NCI-H146 (cell line): Measurements from ENCODE around the gene PLXDC1.

ENCODE experiments used
- DNase-seq: peaks from one replicate; lab custom pipeline; 2025; lab: John Stamatoyannopoulos, UW

PLXDC1 gene

GRCh38 chr17:39014044-39014794, 137.2 kb downstream of the PLXDC1 start:
- DNase-seq: no peak
